G401.6 (cell line): ENCODE data around the gene MAP3K7CL.
A peak's percentile ranks its signal among the peaks of the same experiment; 100 is the strongest.

Source experiments
- FAIRE-seq: peaks from 2 replicates; lab custom pipeline; 2012; peaks lifted over from hg19 to GRCh38; lab: Jason Lieb, UNC

Gene MAP3K7CL

GRCh38 chr21:29130270-29130969 lies at the start of gene MAP3K7CL:
Gene MAP3K7CL, plus strand, starts transcription at chr21:29130644. Its CDS starts 2,701 bp downstream, at chr21:29133345.
- no peak for FAIRE-seq

DNA sequence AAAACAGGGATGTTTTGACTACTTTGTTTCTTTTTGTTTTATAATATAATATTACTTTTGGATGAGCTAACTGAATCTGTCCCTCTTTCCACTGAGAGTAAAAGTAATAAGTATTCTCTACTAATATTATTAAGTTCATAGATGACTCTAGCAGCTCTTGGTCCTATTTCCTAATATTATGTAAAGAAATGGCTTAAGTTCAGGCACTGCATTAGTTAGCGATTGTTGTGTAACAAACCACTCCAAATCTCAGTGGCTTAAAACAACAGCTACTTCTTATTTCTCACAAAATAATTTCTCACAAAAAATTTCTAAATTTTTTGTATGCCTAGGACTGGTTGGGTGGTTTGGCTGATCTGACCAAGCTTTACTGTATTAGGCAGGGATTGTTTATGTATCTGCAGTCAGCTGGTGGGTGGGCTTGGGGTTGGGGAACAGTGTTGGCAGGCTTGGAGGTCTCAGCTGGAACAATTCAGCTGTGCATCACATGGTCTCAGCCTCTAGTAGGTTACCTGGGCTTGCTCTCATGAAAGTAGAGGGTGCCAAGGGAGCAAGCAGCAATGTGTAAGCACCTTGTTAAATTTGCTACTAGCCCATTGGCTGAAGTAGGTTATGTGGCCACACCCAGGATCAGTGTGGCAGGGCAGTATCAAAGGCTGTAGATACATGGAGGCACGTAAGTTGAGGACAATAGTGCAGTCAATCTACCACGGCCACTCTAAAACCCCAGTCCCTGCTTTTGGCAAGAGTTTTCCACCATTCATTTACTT lies 48.2 kb upstream of the MAP3K7CL start:
- peak; percentile 37 for FAIRE-seq

DNA sequence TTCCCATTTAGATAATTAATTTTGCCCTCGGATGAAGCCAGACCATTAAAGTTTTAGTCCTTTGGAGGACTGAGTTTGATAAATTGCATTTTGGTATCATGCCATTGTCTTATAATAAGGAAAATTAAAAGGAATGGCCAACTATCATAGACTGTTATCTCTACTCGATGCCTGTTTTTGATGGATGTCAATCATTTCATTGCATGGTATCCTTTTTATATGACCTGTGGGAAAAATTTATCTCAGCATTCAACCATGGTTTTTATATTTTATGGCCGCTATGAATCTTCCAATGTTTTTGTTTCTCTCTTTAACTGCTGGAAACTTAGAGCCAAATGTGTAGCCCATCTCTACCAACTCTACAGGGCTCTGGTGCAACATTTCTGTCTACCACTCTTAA lies 47.1 kb upstream of the MAP3K7CL start:
- FAIRE-seq: no peak

- no peak for FAIRE-seq
These were observed 46.1 kb upstream of the MAP3K7CL start for GRCh38 chr21:29084372-29084771.

GRCh38 chr21:29085106-29085752 lies 45.2 kb upstream of the MAP3K7CL start:
- peak; percentile 62 for FAIRE-seq

- FAIRE-seq: no peak
These were observed 39.4 kb upstream of the MAP3K7CL start for GRCh38 chr21:29091033-29091432.

- no peak for FAIRE-seq
These were observed 38.1 kb upstream of the MAP3K7CL start for GRCh38 chr21:29092102-29092959.

DNA sequence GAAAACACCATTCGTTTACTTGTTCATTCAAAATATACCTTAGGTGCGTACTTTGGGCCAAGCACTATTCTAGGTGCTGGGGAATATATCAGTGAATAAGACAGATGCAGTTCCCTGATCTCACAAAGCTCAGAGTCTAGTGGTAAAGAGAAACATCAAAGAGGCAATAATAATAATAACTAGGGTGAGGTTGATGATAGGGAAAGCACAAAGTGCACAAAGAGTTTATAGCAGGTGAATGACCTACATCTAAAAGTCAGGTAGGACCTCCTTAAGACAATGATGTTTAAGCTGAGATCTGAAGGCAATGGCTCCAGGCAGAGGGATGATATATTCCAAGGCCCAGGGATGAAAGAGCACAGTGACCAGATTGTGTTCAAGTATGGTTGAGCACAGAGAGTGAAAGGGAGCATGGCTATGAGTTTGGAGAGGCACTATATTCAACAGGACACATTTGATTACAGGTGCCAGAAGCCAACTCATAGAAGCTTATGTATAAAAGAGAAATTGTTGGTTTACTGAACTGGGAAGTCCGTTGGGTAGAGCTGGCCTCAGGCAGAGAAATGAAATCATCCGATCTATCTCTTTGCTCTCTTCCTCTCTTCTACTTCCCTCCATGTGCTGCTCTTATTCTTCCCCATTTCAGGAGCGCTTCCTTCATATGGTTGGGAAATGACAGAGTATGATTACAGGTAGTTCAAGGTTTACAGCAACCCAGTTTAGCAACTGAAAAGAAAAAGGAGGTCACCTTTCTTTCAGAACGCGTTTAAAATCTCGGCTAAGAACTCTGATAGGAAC lies 34.0 kb upstream of the MAP3K7CL start:
- no peak for FAIRE-seq

DNA sequence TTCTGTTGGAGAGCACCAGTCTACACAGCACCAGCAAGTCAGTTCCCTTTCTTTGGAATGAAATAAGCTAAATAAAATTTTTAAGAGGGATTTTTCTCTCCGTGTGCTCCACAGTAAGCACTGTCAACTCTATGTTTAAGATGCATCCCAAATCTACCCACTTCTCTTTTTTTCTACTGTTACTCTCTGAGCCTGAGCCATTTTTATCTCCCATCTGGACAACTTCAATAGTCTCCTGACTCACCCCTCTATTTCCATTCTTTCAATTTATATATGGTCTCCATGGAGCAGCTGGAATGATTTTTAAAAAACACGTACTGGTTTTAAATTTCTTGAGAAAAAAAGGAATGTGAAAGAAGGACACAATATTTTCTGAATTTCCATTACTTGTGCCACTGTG lies 32.3 kb upstream of the MAP3K7CL start:
- no peak for FAIRE-seq

GRCh38 chr21:29102791-29103257 lies 27.6 kb upstream of the MAP3K7CL start:
- FAIRE-seq: no peak

DNA sequence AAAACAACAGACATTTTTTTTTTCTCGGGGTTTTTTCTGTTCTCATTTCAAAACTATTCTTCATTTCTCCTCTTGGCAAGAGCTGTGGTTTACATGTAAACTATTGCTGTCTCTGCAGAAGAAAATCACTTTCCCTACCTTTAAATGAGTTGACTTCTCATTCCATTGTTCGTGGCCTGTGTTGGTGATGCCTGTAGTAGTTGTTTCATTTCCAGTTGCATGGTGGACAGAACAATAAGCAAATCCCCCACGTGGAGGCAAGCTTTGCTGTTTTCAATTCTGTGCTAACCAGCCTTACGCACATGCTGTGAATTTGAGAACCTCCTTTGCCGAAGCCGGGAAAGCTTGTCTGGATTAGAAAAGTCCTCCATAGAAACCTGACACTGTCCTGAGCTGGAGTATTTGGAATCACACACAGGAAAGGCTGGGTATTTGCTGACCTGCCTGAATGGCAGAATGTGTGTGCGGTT lies 26.2 kb upstream of the MAP3K7CL start:
- FAIRE-seq: no peak

DNA sequence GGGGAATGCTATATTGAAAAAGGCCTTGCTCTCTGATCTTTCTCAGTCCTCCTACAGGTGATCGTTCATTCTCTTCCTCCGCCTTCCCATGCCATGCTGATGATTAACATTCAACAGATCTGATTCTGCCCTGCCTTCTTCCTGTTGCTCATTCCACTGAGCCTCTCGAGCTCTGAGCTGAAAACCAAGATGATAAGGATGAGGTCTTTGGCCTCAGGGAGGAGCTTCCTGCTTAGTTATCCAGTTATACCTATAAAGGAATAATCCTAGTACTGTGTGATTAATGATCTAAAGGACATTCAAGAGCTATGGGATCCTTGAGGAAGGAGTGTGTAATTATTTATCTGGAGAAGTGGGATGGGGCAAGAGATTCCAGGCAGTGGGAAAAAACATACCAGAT lies 25.2 kb upstream of the MAP3K7CL start:
- FAIRE-seq: no peak

GRCh38 chr21:29114765-29115500 lies 15.5 kb upstream of the MAP3K7CL start:
- no peak for FAIRE-seq

- FAIRE-seq: no peak
These were observed 14.5 kb upstream of the MAP3K7CL start for GRCh38 chr21:29115899-29116298.

DNA sequence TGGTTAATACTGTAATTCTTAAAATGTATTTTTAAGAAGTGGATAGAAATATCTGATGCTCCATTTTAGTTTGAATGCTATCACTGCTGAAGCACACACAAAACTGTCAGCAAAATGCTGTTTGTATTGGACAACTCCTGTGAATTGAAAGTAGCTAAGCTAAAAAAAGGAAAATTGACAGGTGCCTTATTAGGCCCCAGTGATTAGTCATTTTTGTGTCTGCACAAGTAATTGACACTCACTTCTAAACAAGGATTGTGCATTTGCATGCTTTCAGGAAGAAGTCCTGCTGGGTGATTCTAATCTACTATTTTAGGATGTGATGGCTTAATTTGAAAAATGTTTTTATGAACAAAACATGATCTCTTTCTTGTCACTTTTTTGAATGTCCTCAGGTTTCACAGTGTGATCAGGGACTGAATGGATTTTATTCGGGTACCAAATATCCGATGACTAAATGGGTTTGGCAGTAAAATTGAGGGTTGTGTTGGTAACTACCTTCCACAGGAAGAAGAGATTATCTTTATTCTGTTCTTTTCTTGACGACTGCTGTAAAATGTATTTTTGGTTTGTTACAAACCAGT lies 13.0 kb upstream of the MAP3K7CL start:
- no peak for FAIRE-seq

DNA sequence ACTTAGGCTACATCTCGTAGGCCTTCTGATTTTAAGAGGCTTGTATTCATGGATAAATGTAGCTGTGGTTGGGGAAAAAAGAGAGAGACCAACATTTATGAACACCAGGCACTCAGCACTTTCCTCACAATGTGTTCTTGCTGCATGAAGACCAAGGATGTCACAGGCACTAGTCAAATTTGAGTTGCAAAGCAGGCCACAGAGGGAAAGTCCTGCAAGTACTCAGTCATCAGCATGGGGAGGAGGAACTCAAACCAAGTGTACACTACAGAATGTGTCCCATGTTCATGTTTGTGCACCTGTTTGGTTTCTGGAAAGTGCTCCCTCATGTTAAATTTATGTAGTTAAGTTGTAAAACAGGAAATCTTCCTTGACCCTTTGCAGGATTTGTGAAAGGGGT lies 8.7 kb upstream of the MAP3K7CL start:
- no peak for FAIRE-seq

DNA sequence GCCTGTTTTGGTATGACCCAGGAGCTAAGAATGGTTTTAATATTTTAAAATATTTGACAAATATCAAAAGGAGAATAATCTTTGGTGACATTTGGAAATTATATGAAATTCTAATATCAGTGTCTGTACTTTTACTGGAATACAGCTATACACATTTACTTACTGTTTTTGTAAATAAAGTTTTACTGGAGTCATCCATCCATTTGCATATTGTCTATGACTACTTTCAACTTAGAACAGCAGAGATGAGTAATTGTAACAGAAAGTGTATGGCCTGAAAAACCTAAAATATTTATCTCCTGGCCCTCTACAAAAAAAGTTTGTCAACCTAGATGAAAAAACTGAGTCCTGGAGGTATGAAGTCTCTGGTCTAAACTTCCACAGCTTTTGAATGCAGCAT lies 5.8 kb upstream of the MAP3K7CL start:
- FAIRE-seq: no peak

GRCh38 chr21:29125191-29125590 lies 5.3 kb upstream of the MAP3K7CL start:
- no peak for FAIRE-seq

DNA sequence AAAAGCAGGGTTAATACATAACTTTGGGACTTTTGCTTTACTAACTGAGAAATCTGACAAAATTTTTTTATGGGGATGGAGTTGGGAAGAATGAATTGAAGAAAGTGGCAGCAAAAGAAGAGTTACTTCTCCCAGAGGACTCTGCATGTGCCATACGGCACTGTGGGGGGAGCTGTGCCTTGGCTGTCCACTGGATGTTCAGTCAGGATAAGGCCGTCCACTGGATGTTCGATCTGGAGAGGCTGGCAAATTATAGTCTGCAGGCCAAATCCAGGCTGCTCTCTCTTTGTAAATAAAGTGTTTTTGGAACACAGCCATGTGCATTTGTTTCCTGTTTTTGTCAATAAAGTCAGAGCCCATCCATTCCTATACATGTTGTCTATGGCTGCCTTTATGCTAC lies 4.5 kb upstream of the MAP3K7CL start:
- FAIRE-seq: no peak

GRCh38 chr21:29133241-29133640 lies 2.8 kb downstream of the MAP3K7CL start:
- FAIRE-seq: no peak
